ENCODE data around the gene IFITM10.
A peak's percentile ranks its signal among the peaks of the same experiment; 100 is the strongest.

IFITM10 gene

GRCh38 chr11:1733009-1733715, 17.2 kb downstream of the IFITM10 start:
- intact Hi-C loops (cut with DNase I), result no loop called here

GRCh38 chr11:1732418-1733008, 17.9 kb downstream of the IFITM10 start:
- no peak for DNase-seq
- intact Hi-C loops (cut with DNase I), result no loop called here

More at GRCh38 chr11:1733009-1733715, 17.2 kb downstream of the IFITM10 start:
- DNase-seq, result no peak

- intact Hi-C loops (cut with DNase I), result no loop called here
- DNase-seq, result no peak
Observed at GRCh38 chr11:1731451-1732059, 18.8 kb downstream of the IFITM10 start.

- intact Hi-C loops (cut with DNase I), result no loop called here
- DNase-seq, result no peak
Observed at GRCh38 chr11:1730059-1730629, 20.3 kb downstream of the IFITM10 start.

GRCh38 chr11:1729692-1730011, 20.7 kb downstream of the IFITM10 start:
- no peak for DNase-seq
- intact Hi-C loops (cut with DNase I), result no loop called here

GRCh38 chr11:1728931-1729691, 21.3 kb downstream of the IFITM10 start:
- DNase-seq, result no peak
- intact Hi-C loops (cut with DNase I), result no loop called here

GRCh38 chr11:1728301-1728700, 22.1 kb downstream of the IFITM10 start:
- DNase-seq, result no peak
- intact Hi-C loops (cut with DNase I), result no loop called here

- intact Hi-C loops (cut with DNase I), result no loop called here
- DNase-seq, result peak in 2 of 42 donors; percentile 3 to 31
Observed at GRCh38 chr11:1727861-1728260, 22.5 kb downstream of the IFITM10 start.

- DNase-seq, result peak in 1 of 42 donors; percentile 27
- intact Hi-C loops (cut with DNase I), result no loop called here
Observed at GRCh38 chr11:1727096-1727690, 23.2 kb downstream of the IFITM10 start.

- no peak for DNase-seq
- intact Hi-C loops (cut with DNase I), result no loop called here
Observed at GRCh38 chr11:1719781-1720180, 30.6 kb downstream of the IFITM10 start.

GRCh38 chr11:1718326-1718725, 32.1 kb downstream of the IFITM10 start:
- DNase-seq, result no peak
- intact Hi-C loops (cut with DNase I), result no loop called here

- intact Hi-C loops (cut with DNase I), result no loop called here
- no peak for DNase-seq
Observed at GRCh38 chr11:1717745-1718144, 32.6 kb downstream of the IFITM10 start.

GRCh38 chr11:1714908-1715885, 35.2 kb downstream of the IFITM10 start:
- no peak for DNase-seq
- intact Hi-C loops (cut with DNase I), result no loop called here

GRCh38 chr11:1708716-1709115, 41.7 kb downstream of the IFITM10 start:
- DNase-seq, result peak in 1 of 42 donors; percentile 8
- intact Hi-C loops (cut with DNase I), result no loop called here

- DNase-seq, result no peak
- intact Hi-C loops (cut with DNase I), result no loop called here
Observed at GRCh38 chr11:1707751-1708150, 42.6 kb downstream of the IFITM10 start.

GRCh38 chr11:1706634-1707400, 43.6 kb downstream of the IFITM10 start:
- intact Hi-C loops (cut with DNase I), result no loop called here
- peak in 4 of 42 donors; percentile 7 to 34 (median 22) for DNase-seq

Measured in head of caudate nucleus (tissue), 42 donors.